ENCODE measurements around the gene FBXO22.

- TF ChIP-seq POLR2A (IDR thresholded peaks at IDR 0.05; ENCODE audit: insufficient read depth in 1 of 2, low read depth in 2 of 2, low read length in 2 of 2), result no peak
- TF ChIP-seq SUZ12 (IDR thresholded peaks at IDR 0.05; ENCODE audit: low read depth, low read length), result no peak
- TF ChIP-seq CHD4 (IDR thresholded peaks at IDR 0.05; ENCODE audit: borderline replicate concordance, low read length), result no peak
- TF ChIP-seq, protein P1, sequence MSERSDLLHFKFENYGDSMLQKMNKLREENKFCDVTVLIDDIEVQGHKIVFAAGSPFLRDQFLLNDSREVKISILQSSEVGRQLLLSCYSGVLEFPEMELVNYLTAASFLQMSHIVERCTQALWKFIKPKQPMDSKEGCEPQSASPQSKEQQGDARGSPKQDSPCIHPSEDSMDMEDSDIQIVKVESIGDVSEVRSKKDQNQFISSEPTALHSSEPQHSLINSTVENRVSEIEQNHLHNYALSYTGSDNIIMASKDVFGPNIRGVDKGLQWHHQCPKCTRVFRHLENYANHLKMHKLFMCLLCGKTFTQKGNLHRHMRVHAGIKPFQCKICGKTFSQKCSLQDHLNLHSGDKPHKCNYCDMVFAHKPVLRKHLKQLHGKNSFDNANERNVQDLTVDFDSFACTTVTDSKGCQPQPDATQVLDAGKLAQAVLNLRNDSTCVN (CRISPR knock-in tag; IDR thresholded peaks at IDR 0.05; ENCODE audit: borderline replicate concordance), result no peak
- TF ChIP-seq GTF2F1 (IDR thresholded peaks at IDR 0.05; ENCODE audit: low read length), result no peak
- TF ChIP-seq ZNF235 (CRISPR knock-in tag; IDR thresholded peaks at IDR 0.05; ENCODE audit: borderline replicate concordance), result no peak
- TF ChIP-seq MXD4 (CRISPR knock-in tag; IDR thresholded peaks at IDR 0.05), result no peak
Measured at GRCh38 chr15:75981149-75981815, 77.6 kb downstream of the FBXO22 start.

Measured in HepG2 (cell line).